NOMO-1 (cell line): ENCODE results near the gene LEMD2.

Experiments used
- DNase-seq, 2 experiments: peaks; one replicate each; lab custom pipeline; 2025; ENCODE audit not compliant: unreplicated experiment in 2 of 2; lab: John Stamatoyannopoulos, UW

The LEMD2 gene

DNA sequence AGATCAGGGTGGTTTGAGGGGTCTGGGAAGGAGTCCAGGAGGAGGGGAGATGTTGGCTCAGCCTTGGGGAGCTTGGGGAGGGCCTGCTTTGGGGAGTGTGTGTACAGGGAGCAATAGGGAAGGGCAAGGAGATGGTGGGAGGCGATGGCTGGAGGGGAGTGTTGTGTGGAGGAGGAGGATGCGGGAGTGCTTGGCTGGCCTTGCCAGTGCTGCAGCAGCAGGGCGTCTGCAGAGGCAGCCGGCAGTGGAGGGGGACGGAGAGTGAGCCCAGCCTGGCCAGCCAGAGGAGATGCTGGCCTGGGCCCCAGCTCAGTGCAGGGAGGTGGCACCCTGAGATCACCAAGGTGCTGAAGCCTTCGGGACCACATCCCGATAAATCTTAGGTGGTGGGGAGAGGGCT is 46.1 kb downstream of the LEMD2 start:
- no peak for DNase-seq

DNA sequence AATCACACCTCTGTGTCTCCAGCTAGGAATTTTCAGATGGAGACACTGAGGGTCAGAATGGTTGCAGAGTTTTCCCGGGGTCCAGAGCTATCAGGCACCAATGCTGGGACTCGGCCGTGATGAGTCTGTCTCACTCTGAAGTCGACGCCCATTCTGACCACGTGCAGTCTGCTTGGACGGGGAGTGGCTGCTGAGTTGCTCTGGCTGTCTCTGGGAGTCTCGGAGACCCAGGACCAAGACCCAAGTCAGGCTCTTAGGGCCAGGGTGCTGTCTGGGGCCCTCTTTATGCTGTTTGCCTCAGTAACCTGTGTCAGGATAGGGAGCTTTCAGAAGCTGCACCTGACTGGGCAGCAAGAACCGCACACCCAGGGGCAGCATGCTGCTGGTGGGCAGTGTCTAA is 46.8 kb downstream of the LEMD2 start:
- DNase-seq = no peak

DNA sequence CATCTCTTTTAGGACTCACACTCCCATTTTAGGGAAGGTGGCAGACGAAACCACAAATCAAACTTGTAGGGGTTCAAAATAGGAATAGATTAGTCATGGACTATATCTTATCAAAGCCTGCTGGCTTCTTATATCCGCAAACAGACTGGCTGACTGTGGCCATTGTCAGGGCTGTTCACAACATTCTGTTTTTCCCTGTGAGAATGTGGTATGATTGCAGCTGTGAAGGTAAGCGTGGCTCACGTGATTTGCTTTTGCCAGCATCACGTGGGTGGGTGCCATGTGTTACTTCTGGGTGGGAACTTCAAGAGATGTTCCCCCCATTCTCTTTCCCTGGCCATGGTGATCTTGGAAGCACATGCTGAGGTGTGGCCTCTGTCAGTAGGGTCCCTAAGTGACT is 48.1 kb downstream of the LEMD2 start:
- no peak for DNase-seq

DNA sequence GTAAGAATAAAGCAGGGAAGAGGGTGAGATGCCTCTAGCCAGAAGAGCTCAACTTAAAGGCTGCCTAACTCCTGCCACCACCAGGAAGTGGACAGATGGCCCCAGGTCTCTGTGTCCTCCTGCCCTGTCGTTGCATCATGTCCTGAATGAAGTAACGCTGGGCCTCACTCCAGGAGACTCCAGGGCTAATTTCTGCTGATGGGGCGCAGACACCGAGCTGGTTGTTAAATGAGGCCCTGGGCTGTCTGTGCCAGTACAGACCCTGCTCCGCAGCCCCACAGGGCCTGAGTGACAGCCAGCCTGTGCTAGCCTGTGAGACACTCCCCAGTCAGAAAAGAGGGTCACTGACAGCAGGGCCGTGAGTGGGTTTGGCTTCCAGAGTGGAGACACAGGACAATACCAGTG is 48.7 kb downstream of the LEMD2 start:
- DNase-seq = no peak

DNA sequence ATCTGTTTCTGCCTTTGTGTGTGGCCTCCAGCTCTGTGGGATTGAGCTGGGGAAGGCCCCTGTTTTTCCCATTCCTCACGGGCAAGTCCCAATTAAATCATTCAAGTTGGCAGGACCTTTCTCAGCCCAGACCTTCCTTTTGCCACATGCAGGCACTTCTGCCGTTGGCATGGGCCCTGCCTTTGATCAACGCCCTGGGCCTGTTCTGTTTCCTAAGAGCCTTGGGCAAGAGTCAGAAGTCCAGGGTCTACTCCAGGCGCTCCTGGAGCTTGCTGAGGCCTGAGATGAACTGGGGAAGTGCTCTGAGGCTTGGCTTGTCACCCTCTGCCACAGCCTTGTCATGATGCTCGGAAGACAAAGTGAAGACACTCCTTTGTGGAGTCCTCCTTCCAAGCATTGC is 49.4 kb downstream of the LEMD2 start:
- no peak for DNase-seq

DNA sequence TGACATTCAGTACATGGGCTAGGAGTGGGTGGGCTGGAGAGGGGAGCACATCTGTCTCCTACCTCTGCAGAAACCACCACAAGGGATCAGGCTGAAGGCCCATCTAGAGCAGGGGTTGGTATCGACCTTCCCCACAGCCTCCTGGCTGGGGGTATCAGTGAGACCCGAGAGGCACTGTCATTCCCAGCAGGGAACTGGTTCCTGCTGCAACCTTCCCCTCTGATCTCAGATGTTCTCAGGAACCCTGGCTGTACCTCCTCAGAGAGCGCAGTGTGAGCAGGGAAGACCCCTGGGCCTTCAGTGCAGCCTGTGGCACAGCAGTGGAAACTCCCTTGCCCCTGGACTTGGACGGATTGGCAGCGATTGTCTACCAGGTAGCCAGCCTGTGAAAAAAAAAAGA is 50.1 kb downstream of the LEMD2 start:
- no peak for DNase-seq

DNA sequence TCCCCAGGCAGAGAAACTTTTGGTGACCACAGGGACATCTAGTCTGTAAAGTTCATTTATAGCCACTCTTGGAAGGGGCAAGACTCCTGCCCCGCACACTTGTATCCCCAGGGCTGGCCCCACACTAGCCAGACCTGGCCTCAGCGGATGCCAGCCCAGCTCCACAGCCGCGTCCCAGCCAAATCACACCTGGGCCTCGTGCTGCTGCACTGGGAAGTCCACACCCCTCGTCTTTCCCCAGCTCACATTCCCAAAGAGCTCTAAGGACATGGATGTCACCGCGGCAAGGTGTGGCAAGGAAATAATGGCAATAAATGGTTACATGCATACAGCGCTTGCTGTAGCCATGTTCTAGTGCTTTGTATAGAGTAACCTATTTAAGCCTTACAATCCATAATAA is 50.8 kb downstream of the LEMD2 start:
- no peak for DNase-seq

DNA sequence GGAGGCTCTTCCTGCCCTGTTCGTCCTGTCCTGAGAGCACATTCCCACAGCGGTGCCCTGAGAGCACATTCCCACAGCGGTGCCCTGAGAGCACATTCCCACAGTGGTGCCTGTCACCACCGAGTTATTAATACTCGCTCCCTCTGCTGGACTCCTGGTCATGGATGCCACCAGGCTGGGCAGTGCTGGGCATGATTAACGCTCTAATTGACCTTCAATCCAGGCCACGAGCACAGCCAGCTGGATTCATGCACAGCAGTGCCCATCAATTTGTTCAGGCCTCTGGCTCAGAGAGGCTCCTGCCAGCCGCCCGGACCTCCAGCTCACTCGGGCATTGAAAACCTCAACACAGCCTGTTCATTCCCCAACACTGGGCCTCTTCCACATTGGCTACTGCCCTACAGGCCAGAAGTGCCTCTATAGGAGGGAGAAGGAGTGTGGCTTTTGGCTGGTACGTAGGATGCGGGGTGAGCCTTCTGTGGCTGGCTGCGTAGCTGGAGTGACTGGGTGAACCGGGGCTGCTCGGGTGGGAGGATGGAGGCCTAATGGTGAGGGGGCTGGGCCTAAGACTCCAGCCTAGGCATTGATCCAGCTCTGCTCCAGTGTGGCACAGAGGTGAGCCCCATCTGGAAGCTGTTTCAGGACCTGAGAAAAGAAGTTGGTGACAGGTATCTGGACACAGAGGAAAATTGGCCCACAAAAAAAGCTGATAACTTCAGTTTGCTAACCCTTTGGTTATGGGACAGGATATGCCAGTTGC is 51.5 kb downstream of the LEMD2 start:
- DNase-seq = no peak

DNA sequence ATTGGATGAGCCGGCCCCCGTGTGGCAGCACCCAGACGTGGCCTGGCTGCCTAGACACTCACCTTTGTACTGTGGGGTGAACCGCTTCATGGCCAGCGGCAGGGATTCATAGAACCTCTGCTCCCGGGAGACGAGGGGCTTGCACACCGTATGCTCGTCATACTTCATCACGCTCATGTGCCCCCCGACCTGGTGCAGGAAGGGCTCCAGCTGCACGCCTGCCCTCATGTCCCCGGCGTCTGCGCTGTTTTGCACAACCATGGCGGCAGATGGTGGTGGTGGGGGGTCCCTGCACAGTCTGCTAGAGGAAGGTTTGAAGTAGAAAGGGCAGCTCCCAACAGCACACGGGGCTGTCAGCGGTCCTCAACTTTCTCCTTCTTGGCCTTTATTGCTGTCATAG is 53.7 kb downstream of the LEMD2 start:
- no peak for DNase-seq

DNA sequence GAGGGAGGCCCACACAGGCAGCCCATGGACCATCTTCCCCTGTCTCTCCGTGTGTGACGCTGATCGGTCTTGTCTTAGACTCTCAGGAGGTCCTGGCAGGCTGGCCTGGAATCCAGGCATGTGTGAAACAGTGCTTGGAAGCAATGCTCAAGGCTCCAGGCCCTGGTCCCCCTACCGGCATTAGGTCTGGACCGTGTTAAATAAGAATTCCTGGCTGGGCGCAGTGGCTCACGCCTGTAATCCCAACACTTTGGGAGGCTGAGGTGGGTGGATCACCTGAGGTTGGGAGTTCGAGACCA is 55.3 kb downstream of the LEMD2 start:
- no peak for DNase-seq

DNA sequence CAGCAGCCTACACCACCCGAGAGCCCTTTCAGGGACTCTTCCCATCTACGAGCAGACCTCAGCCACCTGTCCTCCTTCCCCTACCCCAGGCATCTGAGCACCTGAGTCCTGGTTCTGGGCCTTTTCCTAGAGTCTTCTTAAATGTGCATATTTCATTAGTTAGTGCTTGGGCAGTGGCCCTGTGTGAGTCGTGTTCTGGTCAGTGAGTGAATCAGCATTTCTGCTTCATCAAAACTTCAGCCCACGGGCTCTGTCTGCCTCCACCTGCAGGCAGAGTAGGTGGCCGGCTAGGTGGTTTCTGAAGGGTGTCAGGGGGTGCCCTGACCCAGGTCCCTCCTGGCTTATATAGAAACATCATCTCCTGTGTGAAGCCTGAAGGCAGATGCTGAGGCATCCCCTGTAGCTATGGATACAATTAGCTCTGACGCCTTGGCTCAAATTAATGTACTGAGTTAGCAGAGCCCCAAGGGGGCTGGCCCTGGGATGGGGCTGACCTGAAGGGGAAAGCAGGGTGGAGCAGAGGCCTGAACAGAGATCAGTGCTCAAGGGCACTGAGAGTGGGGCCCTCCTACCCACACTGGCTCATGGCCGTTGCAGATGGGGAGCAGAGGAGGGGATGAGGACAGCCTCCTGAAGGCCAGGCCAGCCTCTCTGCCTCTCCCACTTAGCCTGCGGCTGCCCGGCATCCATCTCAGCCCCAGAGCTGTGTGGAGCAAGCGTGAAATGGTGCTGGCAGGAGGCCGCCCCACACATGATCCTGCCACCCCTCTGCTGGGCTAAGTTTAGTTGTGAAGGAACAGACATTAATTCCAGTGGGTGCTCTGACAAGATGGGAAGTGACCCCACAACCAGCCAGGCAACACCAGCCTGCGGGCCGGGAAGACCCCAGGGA is 55.9 kb downstream of the LEMD2 start:
- no peak for DNase-seq

DNA sequence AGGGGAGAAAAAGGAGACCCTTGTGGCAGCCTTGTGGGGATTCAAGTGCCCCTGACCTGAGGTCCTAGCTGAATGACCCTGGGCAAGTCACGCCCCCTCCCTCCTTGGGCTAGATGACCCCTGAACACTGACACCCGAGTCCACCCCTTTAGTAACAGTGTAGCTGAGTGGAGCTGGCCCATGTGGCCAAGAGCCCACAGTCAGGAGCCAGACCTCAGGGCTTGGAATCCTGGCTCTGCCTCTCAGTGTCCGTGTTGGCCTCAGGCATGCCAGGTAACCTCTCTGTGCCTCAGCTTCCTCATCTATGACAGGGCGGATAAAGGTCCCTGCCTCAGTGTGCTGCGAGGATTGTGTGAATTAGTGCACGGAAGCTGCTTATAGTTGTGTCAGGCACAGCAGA is 56.5 kb downstream of the LEMD2 start:
- no peak for DNase-seq

DNA sequence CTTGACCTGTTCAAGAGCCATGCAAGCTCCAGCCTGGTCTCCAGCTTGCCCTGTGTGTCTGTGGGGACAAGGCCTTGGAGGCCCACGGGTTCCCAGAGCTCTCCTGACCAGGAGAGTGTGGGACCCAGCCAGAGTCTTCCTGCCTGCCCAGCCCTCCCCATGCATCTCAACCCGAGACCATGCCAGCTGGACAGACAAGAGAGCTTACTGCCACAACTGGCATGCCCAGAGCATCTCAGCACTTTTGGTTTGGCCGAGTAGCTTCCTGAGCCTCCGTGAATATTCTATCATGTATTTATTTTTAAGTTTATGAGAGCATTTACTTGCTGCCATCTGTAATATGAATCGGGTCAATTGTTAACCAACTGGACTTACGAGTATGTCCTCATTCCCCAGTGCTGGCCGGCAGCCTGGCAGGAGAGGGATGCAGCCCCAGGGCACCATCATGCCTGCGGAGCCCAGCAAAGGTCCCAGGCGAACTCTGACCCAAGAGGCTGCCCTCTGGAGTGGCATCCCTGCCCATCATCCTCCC is 57.1 kb downstream of the LEMD2 start:
- DNase-seq = no peak

DNA sequence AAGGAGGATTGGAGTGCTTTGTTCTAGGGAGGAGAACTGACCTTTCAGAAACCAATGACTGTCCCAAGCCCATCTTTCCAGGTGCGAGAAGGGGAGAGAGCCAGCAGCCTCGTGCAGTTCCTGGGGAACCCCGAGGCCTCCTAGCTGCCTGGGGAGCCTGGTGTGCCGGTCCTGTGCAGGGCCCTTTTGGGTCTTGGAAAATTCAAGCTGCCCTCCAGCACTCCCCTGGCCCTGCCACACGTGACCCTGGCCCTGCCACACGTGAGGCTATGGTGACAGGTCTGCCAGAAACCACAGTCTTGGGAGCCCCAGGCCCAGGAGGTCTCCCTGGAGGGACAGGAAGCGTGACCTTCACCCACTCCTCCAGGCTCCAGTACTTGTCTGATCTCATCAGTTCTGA is 57.9 kb downstream of the LEMD2 start:
- no peak for DNase-seq

DNA sequence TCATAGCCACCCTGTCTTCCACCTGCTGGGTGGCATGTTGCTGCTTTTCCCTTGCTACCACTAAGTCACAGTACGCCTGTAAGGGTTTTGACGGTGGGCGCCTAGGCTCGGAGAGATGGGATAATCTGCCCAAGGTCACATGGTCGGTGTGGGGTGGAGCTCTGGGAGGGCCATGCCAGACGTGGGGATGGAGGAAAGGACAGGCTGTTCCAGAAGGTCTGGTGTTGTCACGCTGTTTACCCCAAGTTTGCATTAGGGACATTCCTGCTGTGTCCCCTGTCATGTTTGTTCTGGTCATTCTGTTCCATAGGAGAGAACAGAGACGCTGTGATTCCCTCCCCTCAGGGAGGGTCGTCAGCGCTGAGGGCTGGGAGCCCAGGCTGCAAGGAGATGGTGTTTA is 58.3 kb downstream of the LEMD2 start:
- no peak for DNase-seq

DNA sequence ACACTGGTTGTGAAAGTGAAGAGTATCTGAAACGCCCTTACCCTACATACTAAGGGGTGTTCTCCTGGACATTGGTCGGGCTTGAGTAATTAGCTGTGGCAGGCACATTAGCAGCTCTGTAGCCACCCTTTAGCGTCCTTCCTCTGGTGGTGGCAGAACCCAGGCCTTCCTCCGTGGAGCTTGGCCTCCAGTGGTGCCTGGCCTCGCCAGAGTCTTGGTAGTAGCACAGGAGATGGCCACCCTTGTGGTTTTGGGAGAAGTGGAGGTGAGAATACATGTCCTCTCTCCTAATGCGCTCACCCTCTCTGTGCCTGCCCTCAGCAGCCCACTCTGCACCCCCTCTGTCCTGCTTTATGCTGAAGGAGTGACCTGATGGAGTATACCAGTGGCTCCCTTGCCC is 59.9 kb downstream of the LEMD2 start:
- no peak for DNase-seq

DNA sequence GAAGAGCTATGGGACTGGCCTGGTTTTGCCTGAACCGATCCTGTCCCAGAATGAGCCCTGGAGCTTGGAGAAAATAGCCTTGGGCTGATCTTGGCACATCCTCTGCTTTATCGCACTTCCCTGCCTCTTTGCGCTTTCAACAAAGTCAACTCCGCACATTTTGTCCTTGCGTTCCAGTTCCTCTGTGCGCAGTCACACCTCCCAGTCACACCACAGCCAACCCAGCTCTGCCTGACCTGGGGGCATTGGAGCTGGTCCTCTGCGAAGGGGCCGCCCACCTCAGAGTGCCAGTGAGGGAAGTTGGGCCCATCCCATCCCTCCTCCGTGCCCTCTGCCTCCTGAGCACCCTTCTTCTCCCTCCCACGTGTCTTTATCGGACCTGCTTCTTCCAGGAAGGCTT is 60.5 kb downstream of the LEMD2 start:
- DNase-seq = no peak

DNA sequence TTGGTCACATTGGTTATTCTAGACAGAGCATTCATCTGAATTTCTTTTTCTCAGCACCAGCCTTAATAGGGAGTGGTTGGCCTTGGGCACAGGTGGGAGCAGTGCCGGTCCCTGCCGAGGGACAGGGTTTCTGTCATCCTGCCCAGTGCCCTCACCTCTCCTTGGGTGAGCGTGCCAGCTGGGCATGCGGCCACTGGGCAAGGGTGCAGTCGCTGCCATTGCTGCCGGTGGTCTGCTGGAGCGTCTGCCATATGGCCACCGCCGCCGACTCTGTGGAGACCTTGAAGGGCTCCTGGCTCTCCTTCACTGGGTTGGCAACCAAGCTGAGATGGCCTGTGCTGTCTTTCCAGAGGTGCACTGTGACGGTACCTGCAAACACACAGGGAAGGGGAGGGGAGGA is 61.0 kb downstream of the LEMD2 start:
- DNase-seq = no peak

DNA sequence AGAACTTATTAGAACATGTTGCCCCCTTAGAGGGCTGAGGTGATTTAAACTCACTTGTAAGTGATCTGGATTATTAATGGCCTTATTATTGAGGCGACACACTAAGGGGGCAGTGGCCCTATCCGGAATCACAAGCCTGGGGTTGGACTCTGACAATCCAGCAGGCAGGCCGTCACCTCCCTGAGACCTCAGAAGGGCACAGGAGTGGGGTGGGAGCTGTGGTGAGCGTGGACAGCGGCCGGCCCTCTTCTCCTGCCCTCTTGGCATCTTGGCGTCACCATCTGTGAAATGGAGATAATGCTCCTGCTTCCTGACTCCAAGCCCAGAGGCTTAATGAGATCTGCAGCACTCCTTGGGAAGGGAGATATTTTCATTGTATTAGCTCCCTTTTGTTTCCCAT is 61.8 kb downstream of the LEMD2 start:
- no peak for DNase-seq

DNA sequence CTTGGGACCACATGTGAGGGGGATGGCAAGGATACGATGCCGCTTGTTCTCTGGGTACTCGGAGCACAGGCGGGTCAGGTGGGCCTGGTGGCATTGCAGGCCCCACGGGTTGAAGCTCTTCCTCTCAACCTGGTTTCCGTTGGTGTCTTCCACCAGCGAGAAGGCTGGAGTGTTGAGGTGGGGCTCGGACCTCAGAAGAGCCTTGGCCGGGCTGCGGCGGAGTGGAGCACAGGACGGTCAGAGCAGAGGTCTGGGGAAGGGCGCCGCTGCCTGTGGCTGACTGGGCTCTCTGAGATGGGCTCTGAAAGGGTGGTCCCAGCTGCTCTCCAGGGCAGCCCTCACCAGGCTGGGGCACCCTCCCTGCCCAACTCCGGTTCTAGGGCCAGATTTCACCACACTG is 62.2 kb downstream of the LEMD2 start:
- DNase-seq = no peak

DNA sequence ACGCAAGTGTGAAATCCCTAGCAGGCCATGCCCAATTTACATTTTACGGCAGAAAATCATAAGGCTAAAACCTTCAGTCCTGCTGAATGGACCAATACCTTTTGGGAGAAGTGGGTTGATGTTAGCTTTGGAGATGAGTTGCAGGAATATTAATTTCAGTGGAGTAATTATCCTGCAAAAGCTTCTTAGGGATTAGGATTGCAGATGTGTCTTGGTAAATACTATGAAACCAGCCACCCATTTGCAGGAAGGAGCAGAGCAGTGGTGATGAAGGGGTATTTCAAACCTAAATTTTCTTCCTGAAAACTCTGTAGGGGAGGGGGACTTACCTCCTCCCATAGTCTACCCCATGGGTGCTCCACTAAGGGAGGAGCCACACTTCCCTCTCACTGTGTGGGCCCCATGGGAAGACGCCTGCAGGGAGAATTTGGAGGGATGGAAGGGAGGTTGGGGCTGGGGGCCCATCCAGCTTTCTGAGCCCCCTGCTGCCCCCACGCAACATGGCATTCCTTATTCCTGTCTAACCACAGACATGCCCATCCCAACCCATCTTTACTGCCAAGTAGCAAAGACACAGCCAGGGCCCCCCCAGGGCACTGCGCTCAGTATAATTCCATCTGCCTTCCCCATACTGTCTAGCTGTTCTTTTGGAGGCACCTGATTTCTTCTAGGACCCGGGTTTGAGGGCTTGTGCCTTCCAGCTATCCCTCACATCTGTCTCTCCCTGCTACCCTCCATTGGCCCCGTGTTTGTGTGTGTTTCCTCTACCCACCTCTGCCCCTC is 62.8 kb downstream of the LEMD2 start:
- no peak for DNase-seq
